HepG2 (cell line): ENCODE measurements around the gene PDLIM5. TPM values are rescaled to one million over a fixed set of nuclear protein-coding genes. Genes with fewer than 3 reads are reported as not detected.

Experiments used
- ATAC-seq: fragments of 200-7000 bp; cut with Tn5 transposase; 3 replicates; pipeline ENCODE4 v1.9.1; 2020; ENCODE audit warnings: mild to moderate bottlenecking, moderate library complexity
- BruUV-seq: library from RNA; stranded (reverse); fragments of 400-500 nt; replicated peaks from 2 replicates; lab custom pipeline; 2021; lab: Mats Ljungman, UMichigan
- CTCF ChIA-PET: fragments of 300-600 bp; formaldehyde crosslinking; extraction: SDS; loops from one replicate; lab custom pipeline; 2021; ENCODE audit warnings: low total read pairs, inconsistent platforms, low intra/inter-chr PET ratio; lab: Yijun Ruan, JAX
- POLR2A ChIA-PET: fragments of 350-600 bp; sonication (Branson Sonifier 250); formaldehyde crosslinking; loops from one replicate; lab custom pipeline; 2020; ENCODE audit warnings: antibody characterized with exemption, inconsistent platforms; lab: Yijun Ruan, JAX
- DNase-seq: peaks from one replicate; pipeline ENCODE4 v3.0.0-alpha.2; 2015; ENCODE audit warnings: low spot score
- FAIRE-seq: peaks from 3 replicates; lab custom pipeline; 2011; peaks lifted over from hg19 to GRCh38; lab: Jason Lieb, UNC
- H2AFZ ChIP-seq: one replicate; pipeline ENCODE4 v1.6.1; 2011; ENCODE audit warnings: low read length, inconsistent platforms
- H3K27ac ChIP-seq: fragments of 300-600 bp; 3 replicates; pipeline ENCODE4 v1.8.0; 2011; ENCODE audit warnings: mixed run types, mild to moderate bottlenecking, mixed read lengths, low read length, inconsistent platforms; ENCODE audit not compliant: insufficient read depth; ENCODE audit errors: extremely low read length
- H3K27me3 ChIP-seq, 2 experiments: fragments of 200-600 bp in 1 of 2; 2 replicates in 1 of 2; 3 replicates in 1 of 2; pipeline versions ENCODE4 v1.6.0 to v1.8.0; 2011; ENCODE audit warnings: low read length in 2 of 2, mild to moderate bottlenecking in 2 of 2, moderate library complexity in 2 of 2, inconsistent platforms in 1 of 2; ENCODE audit not compliant: insufficient read depth in 2 of 2, control insufficient read depth in 1 of 2
- H3K36me3 ChIP-seq, 2 experiments: fragments of 200-600 bp in 1 of 2; replicated peaks in 1 of 2; 2 replicates in 1 of 2; 3 replicates in 1 of 2; pipeline versions ENCODE4 v1.5.1 to v1.8.0; 2011; ENCODE audit warnings: low read length in 2 of 2, inconsistent platforms in 1 of 2; ENCODE audit not compliant: insufficient read depth in 2 of 2, control insufficient read depth in 1 of 2
- H3K4me1 ChIP-seq: 2 replicates; pipeline ENCODE4 v1.5.1; 2012; ENCODE audit warnings: low read length, inconsistent platforms; ENCODE audit not compliant: insufficient read depth
- H3K4me2 ChIP-seq: 2 replicates; pipeline ENCODE4 v1.6.0; 2011; ENCODE audit warnings: low read depth, low read length, inconsistent platforms
- H3K4me3 ChIP-seq, 3 experiments: fragments of 200-600 bp in 1 of 3; sonication (generic), shearing (Covaris generic) in 1 of 3; replicated peaks in 1 of 3; 2 replicates each; pipeline ENCODE4 v1.5.1; 2011 to 2016; ENCODE audit warnings: low read length in 3 of 3, inconsistent platforms in 2 of 3, low read depth in 2 of 3, mild to moderate bottlenecking in 2 of 3, control low read depth in 1 of 3, mixed read lengths in 1 of 3; ENCODE audit not compliant: insufficient read depth in 1 of 3
- H3K79me2 ChIP-seq: one replicate; pipeline ENCODE4 v1.6.1; 2011; ENCODE audit warnings: low read length, inconsistent platforms; ENCODE audit not compliant: insufficient read depth
- H3K9ac ChIP-seq: 2 replicates; pipeline ENCODE4 v1.6.0; 2011; ENCODE audit warnings: mild to moderate bottlenecking, low read depth, low read length, inconsistent platforms; ENCODE audit not compliant: insufficient read depth
- H3K9me3 ChIP-seq: 2 replicates; pipeline ENCODE4 v1.5.1; 2012; ENCODE audit warnings: mild to moderate bottlenecking, low read length
- H4K20me1 ChIP-seq: 2 replicates; pipeline ENCODE4 v1.6.0; 2011; ENCODE audit warnings: inconsistent platforms, mild to moderate bottlenecking, low read length, moderate library complexity; ENCODE audit not compliant: insufficient read depth
- GFI1 ChIP-seq: sonication (generic); formaldehyde crosslinking; IDR thresholded peaks from 2 replicates; pipeline ENCODE4 v1.5.0; 2020; ENCODE audit warnings: missing genetic modification reagents, mild to moderate bottlenecking, borderline replicate concordance
- IKZF1 ChIP-seq: fragments of 450-650 bp; IDR thresholded peaks from 2 replicates; pipeline ENCODE4 v1.7.1; 2016
- MXD4 ChIP-seq: IDR thresholded peaks from 2 replicates; pipeline ENCODE4 v1.6.1; 2016; ENCODE audit warnings: mild to moderate bottlenecking, missing biosample characterization, missing genetic modification reagents
- PTBP1 ChIP-seq: fragments of 200-400 bp; formaldehyde crosslinking; IDR thresholded peaks from 2 replicates; pipeline ENCODE4 v1.6.1; 2018; ENCODE audit warnings: low read length, low read depth; ENCODE audit not compliant: poor library complexity, severe bottlenecking
- SP140L ChIP-seq: sonication (generic); formaldehyde crosslinking; IDR thresholded peaks from 2 replicates; pipeline ENCODE4 v1.4.0; 2020; ENCODE audit warnings: missing genetic modification reagents, borderline replicate concordance
- SP4 ChIP-seq: sonication (generic); formaldehyde crosslinking; IDR thresholded peaks from 2 replicates; pipeline ENCODE4 v1.8.1; 2023; ENCODE audit warnings: mild to moderate bottlenecking, missing genetic modification reagents
- THYN1 ChIP-seq: sonication (generic); formaldehyde crosslinking; IDR thresholded peaks from 2 replicates; pipeline ENCODE4 v1.8.1; 2023; ENCODE audit warnings: low read depth, mild to moderate bottlenecking, moderate library complexity, missing genetic modification reagents, borderline replicate concordance
- ZBTB8A ChIP-seq: sonication (generic); formaldehyde crosslinking; IDR thresholded peaks from 2 replicates; pipeline ENCODE4 v1.4.0; 2020; ENCODE audit warnings: mild to moderate bottlenecking, low read depth, missing genetic modification reagents, borderline replicate concordance
- ZNF143 ChIP-seq: sonication (generic); formaldehyde crosslinking; IDR thresholded peaks from 2 replicates; pipeline ENCODE4 v1.4.0; 2020; ENCODE audit warnings: missing genetic modification reagents
- ZNF24 ChIP-seq: fragments of 450-650 bp; IDR thresholded peaks from 2 replicates; pipeline ENCODE4 v1.6.1; 2017; ENCODE audit warnings: antibody characterized with exemption, mild to moderate bottlenecking
- ZNF253 ChIP-seq: sonication (generic); formaldehyde crosslinking; IDR thresholded peaks from 2 replicates; pipeline ENCODE4 v1.8.0; 2022; ENCODE audit warnings: mild to moderate bottlenecking, missing genetic modification reagents, borderline replicate concordance
- ZNF564 ChIP-seq: sonication (generic); formaldehyde crosslinking; IDR thresholded peaks from 2 replicates; pipeline ENCODE4 v1.8.1; 2023; ENCODE audit warnings: mild to moderate bottlenecking, missing genetic modification reagents
- ZNF577 ChIP-seq: sonication (generic); formaldehyde crosslinking; IDR thresholded peaks from 2 replicates; pipeline ENCODE4 v1.4.0; 2020; ENCODE audit warnings: mild to moderate bottlenecking, low read depth, missing genetic modification reagents, borderline replicate concordance
- ZNF772 ChIP-seq: sonication (generic); formaldehyde crosslinking; IDR thresholded peaks from 2 replicates; pipeline ENCODE4 v1.5.0; 2020; ENCODE audit warnings: mild to moderate bottlenecking, missing genetic modification reagents
- WGBS: methylation state at CpG from one replicate; pipeline ENCODE4 v1.1.6; 2017; ENCODE audit warnings: low lambda C conversion rate; 5-methylcytosine and 5-hydroxymethylcytosine counted together
- in situ Hi-C: cut with HindIII; loops from 2 replicates; pipeline ENCODE4 v1.10.0; 2017; ENCODE audit warnings: low pct_unique_long_range_greater_than_20kb; ENCODE audit not compliant: extremely low pct_ligation_motif_present
- intact Hi-C: fragments of 100-400 bp; cut with micrococcal nuclease; formaldehyde crosslinking; loops from one replicate; pipeline ENCODE4 v1.10.0; 2022; ENCODE audit not compliant: unreplicated experiment
- polyA plus RNA-seq, 8 experiments: library from polyadenylated mRNA; depleted of rRNA in 3 of 8; stranded (reverse) in 7 of 8; unstranded in 1 of 8; fragments of >200 nt; fragmentation: Illumina TruSeq in 4 of 8; extraction: Trizol in 4 of 8; gene quantifications; 2 replicates each; pipeline versions ENCODE4 v1.2.1 to v1.2.3, GENCODE V29; 2011 to 2016; ENCODE audit warnings: low read depth in 4 of 8, missing spikeins in 1 of 8, mixed read lengths in 1 of 8; ENCODE audit not compliant: insufficient read depth in 1 of 8
- total RNA-seq, 5 experiments: library from RNA; depleted of rRNA; stranded (reverse); fragments of >200 nt; fragmentation: Illumina TruSeq; extraction: Trizol; gene quantifications; 2 replicates each; pipeline ENCODE4 v1.2.3, GENCODE V29; 2016; ENCODE audit warnings: low read depth in 1 of 5
- TF ChIP-seq, protein P1 (sequence below): sonication (generic); formaldehyde crosslinking; IDR thresholded peaks from 2 replicates; pipeline ENCODE4 v1.5.0; 2020; ENCODE audit warnings: mild to moderate bottlenecking, missing genetic modification reagents, borderline replicate concordance
- TF ChIP-seq, protein P2 (sequence below): sonication (generic); formaldehyde crosslinking; IDR thresholded peaks from 2 replicates; pipeline ENCODE4 v1.8.0; 2022; ENCODE audit warnings: mild to moderate bottlenecking, missing genetic modification reagents, borderline replicate concordance
- TF ChIP-seq, protein P3 (sequence below): fragments of 450-650 bp; IDR thresholded peaks from 2 replicates; pipeline ENCODE4 v1.6.1; 2017; ENCODE audit warnings: mild to moderate bottlenecking

PDLIM5 gene
- total and polyA plus RNA-seq, 2 of the 13 experiments (the other 11 are each of a cell fraction or from before 2014, with no cell fraction given), result 52.8 to 119 TPM

- ATAC-seq, result no peak
- TF ChIP-seq ZBTB8A (CRISPR knock-in tag) (no peak), ZNF577 (CRISPR knock-in tag) (no peak), ZNF253 (no peak), SP4 (CRISPR knock-in tag) (no peak), ZNF24 (no peak), ZNF143 (CRISPR knock-in tag) (no peak), MXD4 (CRISPR knock-in tag) (no peak), ZNF564 (CRISPR knock-in tag) (no peak), ZNF772 (CRISPR knock-in tag) (no peak), SP140L (CRISPR knock-in tag) (no peak), GFI1 (CRISPR knock-in tag) (no peak), IKZF1 (no peak), PTBP1 (no peak), THYN1 (CRISPR knock-in tag) (no peak)
- TF ChIP-seq, protein P1, sequence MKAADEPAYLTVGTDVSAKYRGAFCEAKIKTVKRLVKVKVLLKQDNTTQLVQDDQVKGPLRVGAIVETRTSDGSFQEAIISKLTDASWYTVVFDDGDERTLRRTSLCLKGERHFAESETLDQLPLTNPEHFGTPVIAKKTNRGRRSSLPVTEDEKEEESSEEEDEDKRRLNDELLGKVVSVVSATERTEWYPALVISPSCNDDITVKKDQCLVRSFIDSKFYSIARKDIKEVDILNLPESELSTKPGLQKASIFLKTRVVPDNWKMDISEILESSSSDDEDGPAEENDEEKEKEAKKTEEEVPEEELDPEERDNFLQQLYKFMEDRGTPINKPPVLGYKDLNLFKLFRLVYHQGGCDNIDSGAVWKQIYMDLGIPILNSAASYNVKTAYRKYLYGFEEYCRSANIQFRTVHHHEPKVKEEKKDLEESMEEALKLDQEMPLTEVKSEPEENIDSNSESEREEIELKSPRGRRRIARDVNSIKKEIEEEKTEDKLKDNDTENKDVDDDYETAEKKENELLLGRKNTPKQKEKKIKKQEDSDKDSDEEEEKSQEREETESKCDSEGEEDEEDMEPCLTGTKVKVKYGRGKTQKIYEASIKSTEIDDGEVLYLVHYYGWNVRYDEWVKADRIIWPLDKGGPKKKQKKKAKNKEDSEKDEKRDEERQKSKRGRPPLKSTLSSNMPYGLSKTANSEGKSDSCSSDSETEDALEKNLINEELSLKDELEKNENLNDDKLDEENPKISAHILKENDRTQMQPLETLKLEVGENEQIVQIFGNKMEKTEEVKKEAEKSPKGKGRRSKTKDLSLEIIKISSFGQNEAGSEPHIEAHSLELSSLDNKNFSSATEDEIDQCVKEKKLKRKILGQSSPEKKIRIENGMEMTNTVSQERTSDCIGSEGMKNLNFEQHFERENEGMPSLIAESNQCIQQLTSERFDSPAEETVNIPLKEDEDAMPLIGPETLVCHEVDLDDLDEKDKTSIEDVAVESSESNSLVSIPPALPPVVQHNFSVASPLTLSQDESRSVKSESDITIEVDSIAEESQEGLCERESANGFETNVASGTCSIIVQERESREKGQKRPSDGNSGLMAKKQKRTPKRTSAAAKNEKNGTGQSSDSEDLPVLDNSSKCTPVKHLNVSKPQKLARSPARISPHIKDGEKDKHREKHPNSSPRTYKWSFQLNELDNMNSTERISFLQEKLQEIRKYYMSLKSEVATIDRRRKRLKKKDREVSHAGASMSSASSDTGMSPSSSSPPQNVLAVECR (CRISPR knock-in tag), result no peak
- TF ChIP-seq, protein P2, sequence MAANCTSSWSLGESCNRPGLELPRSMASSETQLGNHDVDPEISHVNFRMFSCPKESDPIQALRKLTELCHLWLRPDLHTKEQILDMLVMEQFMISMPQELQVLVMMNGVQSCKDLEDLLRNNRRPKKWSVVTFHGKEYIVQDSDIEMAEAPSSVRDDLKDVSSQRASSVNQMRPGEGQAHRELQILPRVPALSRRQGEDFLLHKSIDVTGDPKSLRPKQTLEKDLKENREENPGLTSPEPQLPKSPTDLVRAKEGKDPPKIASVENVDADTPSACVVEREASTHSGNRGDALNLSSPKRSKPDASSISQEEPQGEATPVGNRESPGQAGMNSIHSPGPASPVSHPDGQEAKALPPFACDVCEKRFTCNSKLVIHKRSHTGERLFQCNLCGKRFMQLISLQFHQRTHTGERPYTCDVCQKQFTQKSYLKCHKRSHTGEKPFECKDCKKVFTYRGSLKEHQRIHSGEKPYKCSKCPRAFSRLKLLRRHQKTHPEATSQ (CRISPR knock-in tag), result no peak
- TF ChIP-seq, protein P3, sequence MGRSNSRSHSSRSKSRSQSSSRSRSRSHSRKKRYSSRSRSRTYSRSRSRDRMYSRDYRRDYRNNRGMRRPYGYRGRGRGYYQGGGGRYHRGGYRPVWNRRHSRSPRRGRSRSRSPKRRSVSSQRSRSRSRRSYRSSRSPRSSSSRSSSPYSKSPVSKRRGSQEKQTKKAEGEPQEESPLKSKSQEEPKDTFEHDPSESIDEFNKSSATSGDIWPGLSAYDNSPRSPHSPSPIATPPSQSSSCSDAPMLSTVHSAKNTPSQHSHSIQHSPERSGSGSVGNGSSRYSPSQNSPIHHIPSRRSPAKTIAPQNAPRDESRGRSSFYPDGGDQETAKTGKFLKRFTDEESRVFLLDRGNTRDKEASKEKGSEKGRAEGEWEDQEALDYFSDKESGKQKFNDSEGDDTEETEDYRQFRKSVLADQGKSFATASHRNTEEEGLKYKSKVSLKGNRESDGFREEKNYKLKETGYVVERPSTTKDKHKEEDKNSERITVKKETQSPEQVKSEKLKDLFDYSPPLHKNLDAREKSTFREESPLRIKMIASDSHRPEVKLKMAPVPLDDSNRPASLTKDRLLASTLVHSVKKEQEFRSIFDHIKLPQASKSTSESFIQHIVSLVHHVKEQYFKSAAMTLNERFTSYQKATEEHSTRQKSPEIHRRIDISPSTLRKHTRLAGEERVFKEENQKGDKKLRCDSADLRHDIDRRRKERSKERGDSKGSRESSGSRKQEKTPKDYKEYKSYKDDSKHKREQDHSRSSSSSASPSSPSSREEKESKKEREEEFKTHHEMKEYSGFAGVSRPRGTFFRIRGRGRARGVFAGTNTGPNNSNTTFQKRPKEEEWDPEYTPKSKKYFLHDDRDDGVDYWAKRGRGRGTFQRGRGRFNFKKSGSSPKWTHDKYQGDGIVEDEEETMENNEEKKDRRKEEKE, result no peak
These were observed 25.5 kb downstream of the PDLIM5 start for GRCh38 chr4:94477227-94477626.

More at GRCh38 chr4:94477227-94477626, 25.5 kb downstream of the PDLIM5 start:
- Histone ChIP-seq H4K20me1 (0 out of 2 replicates have a peak, but pooled peaks cover 4% of the 10 kb centered on the region), H3K9ac (no peak overlapping the region), H3K9me3 (no peaks in the 10 kb centered on the region), H2AFZ (no peak overlapping the region), H3K36me3 (no peaks in the 10 kb centered on the region), H3K4me2 (no peak overlapping the region), H3K27ac (peak overlapping the region; percentile 16), H3K4me3 (no peak overlapping the region), H3K79me2 (peaks cover 60% of the 10 kb centered on the region), H3K4me1 (peaks cover 58% of the 10 kb centered on the region), H3K27me3 (no peaks in the 10 kb centered on the region)
- ChIA-PET CTCF (no interaction called here), POLR2A (no interaction called here)
- 80% methylated on average over 2 of the region's 2 CpGs for whole genome bisulfite sequencing
- no TSS peak for BruUV-seq
- intact Hi-C loops (no loop called here), in situ Hi-C loops (no loop called here)
- FAIRE-seq, result no peak
- no peak for DNase-seq
